ENCODE data around the gene ATRNL1.

DNA sequence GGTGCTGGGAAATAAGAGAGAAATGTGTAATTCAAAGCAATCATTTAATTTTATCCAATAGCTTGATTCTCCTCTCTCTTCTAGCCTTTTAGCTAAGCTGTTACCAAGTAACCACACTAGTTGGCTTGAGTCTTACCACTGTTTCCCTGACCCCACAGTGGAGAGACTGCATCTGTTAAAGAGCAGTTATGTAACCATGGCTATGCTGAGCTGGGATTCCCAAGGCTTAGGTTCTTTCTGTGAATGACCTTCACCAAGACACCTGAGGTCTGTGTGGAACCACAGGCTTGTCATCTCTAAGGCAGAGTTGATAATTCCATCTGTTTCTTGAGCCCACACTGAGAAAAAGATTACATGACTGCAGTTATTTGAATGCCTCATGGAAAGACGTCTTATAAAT lies 47.7 kb upstream of the ATRNL1 start:
- TF ChIP-seq CTCF (IDR thresholded peaks at IDR 0.05 in 2 of 3, conservative IDR thresholded peaks at IDR 0.05 in 1 of 3; ENCODE audit: borderline replicate concordance in 1 of 3, insufficient read depth in 1 of 3, low read depth in 2 of 3, low read length in 2 of 3), result no peak
- no peak for TF ChIP-seq POLR2AphosphoS5 (IDR thresholded peaks at IDR 0.05; ENCODE audit: low read depth, low read length)
